ENCODE data around the gene TBC1D14. TPM values are rescaled to one million over a fixed set of nuclear protein-coding genes. Genes with fewer than 3 reads are reported as not detected.
A peak's percentile ranks its signal among the peaks of the same experiment; 100 is the strongest.

TBC1D14 gene
- total and polyA plus RNA-seq, 9 of the 15 experiments (the other 6 are each of a cell fraction or from before 2014, with no cell fraction given) = 2.1 to 59.6 (median 44.8) TPM

DNA sequence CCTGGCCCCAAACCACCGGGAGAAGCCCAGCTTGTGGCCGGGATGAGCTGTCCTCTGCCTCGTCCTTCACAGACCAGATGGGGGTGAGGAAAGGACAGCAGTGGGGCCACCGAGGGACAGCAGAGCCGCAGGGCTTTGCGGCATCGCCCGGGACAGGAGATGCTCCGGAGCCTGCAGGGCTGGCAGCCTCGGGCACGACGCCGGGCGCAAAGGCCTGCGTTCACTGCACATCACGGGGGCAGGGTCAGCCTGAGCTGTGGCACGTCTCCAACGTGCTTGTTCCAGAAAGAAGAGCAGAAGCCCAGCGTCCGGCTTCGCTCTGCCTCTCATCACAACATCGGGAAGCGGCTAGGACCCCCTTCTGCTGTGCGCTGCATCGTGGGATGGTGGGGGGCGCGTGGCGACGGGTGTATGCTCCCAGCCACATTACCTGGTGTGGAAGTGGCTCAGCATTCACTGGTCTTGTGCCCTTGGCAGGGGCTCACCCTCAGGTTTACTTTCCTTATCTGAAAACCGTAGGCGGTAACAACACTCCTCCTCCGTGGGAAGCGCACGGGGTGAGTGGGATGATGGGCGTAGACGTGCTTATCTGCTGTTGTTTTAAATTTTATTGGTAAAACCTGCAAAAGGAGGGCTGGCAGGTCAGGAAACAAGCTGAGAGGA, 141.0 kb downstream of the TBC1D14 start:
- ChIA-PET CTCF (ENCODE audit: low intra/inter-chr PET ratio) (no interaction called here), POLR2A (interaction anchor here (0.6 to 1.9 kb wide), 6 partner anchors 10 to 1117 kb away, joined by 3 to 8 read pairs (median 4); partner anchors contain the start of gene GRPEL1)
- BruUV-seq (replicated peaks) = no TSS peak
- peaks cover 32% of the 10 kb centered on the region; the same call in 2 of the 3 replicates for H3K36me3 ChIP-seq (ENCODE audit: control insufficient read depth, insufficient read depth, low read length)
- H3K9me1 ChIP-seq (ENCODE audit: control insufficient read depth, insufficient read depth, low read length) = peaks cover 6% of the 10 kb centered on the region
- H3K27ac ChIP-seq (ENCODE audit: extremely low read depth, low read depth, low read length) = no peak overlapping the region
- intact Hi-C loops (cut with micrococcal nuclease) (no loop called here), in situ Hi-C loops (cut with MboI) (no loop called here)
- H3K27me3 ChIP-seq (ENCODE audit: control insufficient read depth in 2 of 2, insufficient read depth in 2 of 2, low read length in 2 of 2) = no peaks in the 10 kb centered on the region
- no peak for DNase-seq (ENCODE audit: extremely low read depth in 1 of 4, low spot score in 3 of 4)
- no peaks in the 10 kb centered on the region for H3K9me3 ChIP-seq (replicated peaks; ENCODE audit: control insufficient read depth, insufficient read depth, low read depth, low read length)
- H3K4me3 ChIP-seq = no peak overlapping the region
- peak; percentile 12; the same call in 1 of the 3 replicates for ATAC-seq
- peak; percentile 88 for TF ChIP-seq EGR1 (conservative IDR thresholded peaks at IDR 0.05)
- TF ChIP-seq, protein P1, sequence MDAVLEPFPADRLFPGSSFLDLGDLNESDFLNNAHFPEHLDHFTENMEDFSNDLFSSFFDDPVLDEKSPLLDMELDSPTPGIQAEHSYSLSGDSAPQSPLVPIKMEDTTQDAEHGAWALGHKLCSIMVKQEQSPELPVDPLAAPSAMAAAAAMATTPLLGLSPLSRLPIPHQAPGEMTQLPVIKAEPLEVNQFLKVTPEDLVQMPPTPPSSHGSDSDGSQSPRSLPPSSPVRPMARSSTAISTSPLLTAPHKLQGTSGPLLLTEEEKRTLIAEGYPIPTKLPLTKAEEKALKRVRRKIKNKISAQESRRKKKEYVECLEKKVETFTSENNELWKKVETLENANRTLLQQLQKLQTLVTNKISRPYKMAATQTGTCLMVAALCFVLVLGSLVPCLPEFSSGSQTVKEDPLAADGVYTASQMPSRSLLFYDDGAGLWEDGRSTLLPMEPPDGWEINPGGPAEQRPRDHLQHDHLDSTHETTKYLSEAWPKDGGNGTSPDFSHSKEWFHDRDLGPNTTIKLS (IDR thresholded peaks at IDR 0.05; ENCODE audit: borderline replicate concordance, low read depth) = no peak
- peak; percentile 17 for TF ChIP-seq RBM22 (IDR thresholded peaks at IDR 0.05; ENCODE audit: low read depth, low read length, poor library complexity, severe bottlenecking)
- H4K20me1 ChIP-seq (replicated peaks; ENCODE audit: control insufficient read depth, insufficient read depth, low read length) = peaks cover 20% of the 10 kb centered on the region
- H3K4me2 ChIP-seq (ENCODE audit: insufficient read depth, low read length) = no peak overlapping the region
- peaks cover 47% of the 10 kb centered on the region for H3K79me2 ChIP-seq (ENCODE audit: control insufficient read depth, insufficient read depth, low read length)
- peak overlapping the region in 1 of 2 experiments; percentile 66; a peak in 1 of 4 replicates for H3K9ac ChIP-seq (ENCODE audit: insufficient read depth in 1 of 2, low read depth in 2 of 2, low read length in 2 of 2)
- 71% methylated on average over 30 of the region's 36 CpGs for WGBS (ENCODE audit: insufficient coverage, low coverage, missing lambda C conversion rate)
- H3K4me1 ChIP-seq (replicated peaks in 1 of 2; ENCODE audit: control insufficient read depth in 2 of 2, insufficient read depth in 2 of 2, low read length in 2 of 2) = peaks cover 4 to 59% of the 10 kb centered on the region in 2 experiments; a peak in 4 of 5 replicates
- no peak overlapping the region for H2AFZ ChIP-seq (ENCODE audit: low read depth, low read length)
- no peak for FAIRE-seq

Data from K562 (cell line).